ENCODE data around the gene ALG8. TPM values are rescaled to one million over a fixed set of nuclear protein-coding genes. Genes with fewer than 3 reads are reported as not detected.
"Not testable (repeated sequence)": the region's sequence is repeated elsewhere in the genome, so short reads cannot be mapped to it uniquely, and the experiment has no call there.

Gene ALG8
- polyA plus RNA-seq, 1 donor (not counting 4 experiments of a cell fraction or from before 2014, with no cell fraction given) = 71.8 TPM

DNA sequence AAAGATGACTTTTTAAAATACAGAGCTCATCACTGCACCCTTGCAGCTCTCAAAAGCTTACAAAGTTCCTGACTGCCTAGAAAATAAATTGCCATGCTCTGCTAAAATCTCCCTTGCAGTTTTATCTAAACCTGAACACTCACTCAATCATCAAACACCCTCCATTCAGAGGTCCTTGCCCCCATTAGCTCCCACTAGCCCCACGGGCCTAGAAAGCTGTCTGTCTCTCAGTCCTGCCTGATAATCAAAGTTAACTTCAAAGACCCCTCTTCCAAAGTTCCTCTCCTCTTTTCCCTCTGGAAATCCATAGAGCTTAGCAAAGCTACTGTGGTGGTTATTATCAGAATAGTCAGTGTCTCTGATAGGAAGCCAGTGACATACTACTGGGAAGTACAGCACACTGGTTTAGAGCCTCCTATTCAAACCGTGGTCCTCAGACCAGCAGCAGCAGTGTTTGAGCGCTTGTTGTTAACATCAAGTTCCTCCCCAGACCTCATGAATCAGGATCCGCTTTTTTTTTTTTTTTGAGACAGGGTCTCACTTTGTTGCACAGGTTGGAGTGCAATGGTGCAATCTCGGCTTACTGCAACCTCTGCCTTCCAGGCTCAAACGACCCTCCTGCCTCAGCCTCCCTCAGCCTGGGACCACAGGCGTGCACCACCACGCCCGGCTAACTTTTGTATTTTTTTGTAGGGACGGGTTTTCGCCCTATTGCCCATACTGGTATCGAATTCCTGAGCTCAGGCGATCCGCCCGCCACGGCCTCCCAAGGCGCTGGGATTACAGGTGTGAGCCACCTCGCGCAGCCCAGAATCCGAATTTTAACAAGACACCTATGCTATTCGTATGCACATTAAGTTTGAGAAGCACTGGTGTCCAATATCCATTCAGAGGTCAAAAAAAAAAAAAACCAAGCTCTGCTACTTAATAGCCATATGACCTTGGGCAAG, 60.9 kb downstream of the ALG8 start:
- Histone ChIP-seq H3K27ac (ENCODE audit: control insufficient read depth, insufficient read depth, low read length) (peak overlapping the region; percentile 87), H2AFZ (ENCODE audit: control insufficient read depth, low read length) (no peak overlapping the region), H3K79me2 (ENCODE audit: control insufficient read depth, insufficient read depth, low read length) (peaks cover 59% of the 10 kb centered on the region), H3K4me1 (ENCODE audit: control insufficient read depth, extremely low read depth, insufficient read depth, low read length) (peaks cover 14% of the 10 kb centered on the region), H3K9me3 (ENCODE audit: control insufficient read depth, low read depth, low read length) (no peaks in the 10 kb centered on the region), H3K9ac (ENCODE audit: control insufficient read depth, extremely low read depth, insufficient read depth, low read length) (peak overlapping the region; percentile 88), H3K27me3 (ENCODE audit: control insufficient read depth, extremely low read depth, insufficient read depth, low read length) (no peaks in the 10 kb centered on the region), H3K9me1 (ENCODE audit: control insufficient read depth, extremely low read depth, insufficient read depth, low read length) (peaks cover 7% of the 10 kb centered on the region), H3K4me2 (ENCODE audit: control insufficient read depth, extremely low read depth, insufficient read depth, low read depth, low read length) (peak overlapping the region; percentile 82), H3K36me3 (ENCODE audit: control insufficient read depth in 2 of 2, extremely low read depth in 1 of 2, insufficient read depth in 2 of 2, low read length in 2 of 2) (peaks cover 2 to 5% of the 10 kb centered on the region in 2 experiments), H3K4me3 (ENCODE audit: control insufficient read depth in 2 of 3, extremely low read depth in 1 of 3, insufficient read depth in 2 of 3, low read depth in 1 of 3, low read length in 3 of 3) (peak overlapping the region; percentile 61 to 95 (median 93)), H4K20me1 (ENCODE audit: control insufficient read depth, extremely low read depth, insufficient read depth, low read length) (peaks cover 5% of the 10 kb centered on the region)
- TF ChIP-seq, protein P1, sequence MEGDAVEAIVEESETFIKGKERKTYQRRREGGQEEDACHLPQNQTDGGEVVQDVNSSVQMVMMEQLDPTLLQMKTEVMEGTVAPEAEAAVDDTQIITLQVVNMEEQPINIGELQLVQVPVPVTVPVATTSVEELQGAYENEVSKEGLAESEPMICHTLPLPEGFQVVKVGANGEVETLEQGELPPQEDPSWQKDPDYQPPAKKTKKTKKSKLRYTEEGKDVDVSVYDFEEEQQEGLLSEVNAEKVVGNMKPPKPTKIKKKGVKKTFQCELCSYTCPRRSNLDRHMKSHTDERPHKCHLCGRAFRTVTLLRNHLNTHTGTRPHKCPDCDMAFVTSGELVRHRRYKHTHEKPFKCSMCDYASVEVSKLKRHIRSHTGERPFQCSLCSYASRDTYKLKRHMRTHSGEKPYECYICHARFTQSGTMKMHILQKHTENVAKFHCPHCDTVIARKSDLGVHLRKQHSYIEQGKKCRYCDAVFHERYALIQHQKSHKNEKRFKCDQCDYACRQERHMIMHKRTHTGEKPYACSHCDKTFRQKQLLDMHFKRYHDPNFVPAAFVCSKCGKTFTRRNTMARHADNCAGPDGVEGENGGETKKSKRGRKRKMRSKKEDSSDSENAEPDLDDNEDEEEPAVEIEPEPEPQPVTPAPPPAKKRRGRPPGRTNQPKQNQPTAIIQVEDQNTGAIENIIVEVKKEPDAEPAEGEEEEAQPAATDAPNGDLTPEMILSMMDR (optimal IDR thresholded peaks at IDR 0.05 in 1 of 3, IDR thresholded peaks at IDR 0.05 in 1 of 3, conservative IDR thresholded peaks at IDR 0.05 in 1 of 3; ENCODE audit: extremely low read depth in 1 of 3, insufficient read depth in 2 of 3, low read length in 3 of 3) = no peak
- no peak for TF ChIP-seq EZH2 (IDR thresholded peaks at IDR 0.05; ENCODE audit: low read length)
- dilution Hi-C loops (cut with MboI; ENCODE audit: extremely low pct_ligation_motif_present, low sequenced_read_pairs) = no loop called here
- no peak for DNase-seq (ENCODE audit: low read depth, low spot score)
- FAIRE-seq = no peak

DNA sequence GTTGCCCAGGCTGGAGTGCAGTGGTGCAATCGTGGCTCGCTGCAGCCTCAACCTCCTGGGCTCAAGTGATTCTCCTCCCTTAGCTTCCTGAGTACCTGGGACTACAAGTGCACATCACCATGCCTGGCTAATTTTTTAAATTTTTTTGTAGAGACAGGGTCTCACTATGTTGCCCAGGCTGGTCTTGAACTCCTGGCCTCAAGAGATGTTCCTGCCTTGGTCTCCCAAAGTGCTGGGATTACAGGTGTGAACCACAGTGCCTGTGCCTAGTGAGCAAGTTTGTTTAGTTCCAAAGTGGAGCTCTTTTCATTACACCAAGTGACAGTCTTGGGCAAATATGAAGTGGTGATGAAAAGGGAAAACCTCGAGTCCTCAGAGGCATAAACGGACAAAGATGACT, 61.8 kb downstream of the ALG8 start:
- DNase-seq (ENCODE audit: low read depth, low spot score); H3K9me1 ChIP-seq (ENCODE audit: control insufficient read depth, extremely low read depth, insufficient read depth, low read length); H3K4me3 ChIP-seq (ENCODE audit: control insufficient read depth in 2 of 3, extremely low read depth in 1 of 3, insufficient read depth in 2 of 3, low read depth in 1 of 3, low read length in 3 of 3); H2AFZ ChIP-seq (ENCODE audit: control insufficient read depth, low read length); H3K9me3 ChIP-seq (ENCODE audit: control insufficient read depth, low read depth, low read length); H3K36me3 ChIP-seq (ENCODE audit: control insufficient read depth in 2 of 2, extremely low read depth in 1 of 2, insufficient read depth in 2 of 2, low read length in 2 of 2); H3K27me3 ChIP-seq (ENCODE audit: control insufficient read depth, extremely low read depth, insufficient read depth, low read length); FAIRE-seq; dilution Hi-C loops (cut with MboI; ENCODE audit: extremely low pct_ligation_motif_present, low sequenced_read_pairs); H4K20me1 ChIP-seq (ENCODE audit: control insufficient read depth, extremely low read depth, insufficient read depth, low read length); H3K27ac ChIP-seq (ENCODE audit: control insufficient read depth, insufficient read depth, low read length); H3K9ac ChIP-seq (ENCODE audit: control insufficient read depth, extremely low read depth, insufficient read depth, low read length): not testable (repeated sequence)
- Histone ChIP-seq H3K79me2 (ENCODE audit: control insufficient read depth, insufficient read depth, low read length) (peaks cover 64% of the 10 kb centered on the region), H3K4me2 (ENCODE audit: control insufficient read depth, extremely low read depth, insufficient read depth, low read depth, low read length) (peak overlapping the region; percentile 82), H3K4me1 (ENCODE audit: control insufficient read depth, extremely low read depth, insufficient read depth, low read length) (peaks cover 14% of the 10 kb centered on the region)

All from keratinocyte (primary cell).